Lung (tissue), 12 donors: ENCODE results near the gene TMBIM6. TPM values are rescaled to one million over a fixed set of nuclear protein-coding genes. Genes with fewer than 3 reads are reported as not detected.
"Not testable (repeated sequence)": the region's sequence is repeated elsewhere in the genome, so short reads cannot be mapped to it uniquely, and the experiment has no call there.

Experiments used
- ATAC-seq: fragments of 200-7000 bp; cut with Tn5 transposase; one replicate; pipeline ENCODE4 v1.9.1; 2020; ENCODE audit warnings: moderate number of reproducible peaks; ENCODE audit not compliant: insufficient read depth, low FRiP score
- DNase-seq, 3 donors: peaks; one replicate each; pipeline ENCODE4 v3.0.0-alpha.2; 2013 to 2017
- H3K27ac ChIP-seq, 2 donors: one replicate each; pipeline ENCODE4 v1.5.1; 2013; ENCODE audit warnings: mild to moderate bottlenecking in 2 of 2, moderate library complexity in 2 of 2, control low read depth in 1 of 2, inconsistent platforms in 1 of 2, low read depth in 1 of 2, low read length in 1 of 2
- H3K27me3 ChIP-seq, 3 donors: one replicate each; pipeline ENCODE4 v1.5.1; 2013; ENCODE audit warnings: low read length in 2 of 3; ENCODE audit not compliant: control insufficient read depth in 3 of 3, insufficient read depth in 3 of 3
- H3K36me3 ChIP-seq, 4 donors: one replicate each; pipeline ENCODE4 v1.5.1; 2013; ENCODE audit warnings: low read length in 4 of 4, mild to moderate bottlenecking in 1 of 4, moderate library complexity in 1 of 4; ENCODE audit not compliant: control insufficient read depth in 4 of 4, insufficient read depth in 4 of 4
- H3K4me1 ChIP-seq, 5 donors: one replicate each; pipeline ENCODE4 v1.5.1; 2013; ENCODE audit warnings: low read length in 5 of 5, mild to moderate bottlenecking in 2 of 5, moderate library complexity in 1 of 5; ENCODE audit not compliant: control insufficient read depth in 5 of 5, insufficient read depth in 5 of 5
- H3K4me3 ChIP-seq: one replicate; pipeline ENCODE4 v1.5.1; 2013; ENCODE audit warnings: mild to moderate bottlenecking, control low read depth, moderate library complexity
- H3K9ac ChIP-seq, 2 donors: one replicate each; pipeline ENCODE4 v1.5.1; 2013; ENCODE audit warnings: low read length in 2 of 2, control low read depth in 1 of 2; ENCODE audit not compliant: insufficient read depth in 1 of 2
- H3K9me3 ChIP-seq, 4 donors: one replicate each; pipeline ENCODE4 v1.5.1; 2013; ENCODE audit warnings: low read length in 3 of 4, mild to moderate bottlenecking in 1 of 4, moderate library complexity in 1 of 4; ENCODE audit not compliant: control insufficient read depth in 4 of 4, insufficient read depth in 3 of 4
- WGBS, 2 donors: extraction: QIAGEN DNeasy Blood & Tissue Kit; methylation state at CpG; one replicate each; pipeline ENCODE4 v1.1.7; 2013; 5-methylcytosine and 5-hydroxymethylcytosine counted together
- polyA plus RNA-seq, 2 donors: library from polyadenylated mRNA; stranded (reverse); fragments of 200-250 nt; gene quantifications; one replicate each; pipeline ENCODE4 v1.2.1, GENCODE V29; 2013
- total RNA-seq, 2 donors: library from RNA; depleted of rRNA in 1 of 2; stranded (reverse); fragments of >200 nt in 1 of 2; gene quantifications; one replicate each; pipeline ENCODE4 v1.2.1, GENCODE V29; 2014 to 2021
- TF ChIP-seq, protein P1 (sequence below): IDR thresholded peaks from 2 replicates; pipeline ENCODE4 v1.5.1; 2012; ENCODE audit warnings: mild to moderate bottlenecking; ENCODE audit errors: control extremely low read depth, extremely low read depth
- donor health status: control.
- donor health status: control.
- donor health status: Bipolar disorder and iron deficiency.
- donor health status: healthy.
- donor health status: DM: yes; HTN: yes; CAD: no.

The TMBIM6 gene
- total and polyA plus RNA-seq, 4 donors: 231 to 661 (median 485) TPM

DNA sequence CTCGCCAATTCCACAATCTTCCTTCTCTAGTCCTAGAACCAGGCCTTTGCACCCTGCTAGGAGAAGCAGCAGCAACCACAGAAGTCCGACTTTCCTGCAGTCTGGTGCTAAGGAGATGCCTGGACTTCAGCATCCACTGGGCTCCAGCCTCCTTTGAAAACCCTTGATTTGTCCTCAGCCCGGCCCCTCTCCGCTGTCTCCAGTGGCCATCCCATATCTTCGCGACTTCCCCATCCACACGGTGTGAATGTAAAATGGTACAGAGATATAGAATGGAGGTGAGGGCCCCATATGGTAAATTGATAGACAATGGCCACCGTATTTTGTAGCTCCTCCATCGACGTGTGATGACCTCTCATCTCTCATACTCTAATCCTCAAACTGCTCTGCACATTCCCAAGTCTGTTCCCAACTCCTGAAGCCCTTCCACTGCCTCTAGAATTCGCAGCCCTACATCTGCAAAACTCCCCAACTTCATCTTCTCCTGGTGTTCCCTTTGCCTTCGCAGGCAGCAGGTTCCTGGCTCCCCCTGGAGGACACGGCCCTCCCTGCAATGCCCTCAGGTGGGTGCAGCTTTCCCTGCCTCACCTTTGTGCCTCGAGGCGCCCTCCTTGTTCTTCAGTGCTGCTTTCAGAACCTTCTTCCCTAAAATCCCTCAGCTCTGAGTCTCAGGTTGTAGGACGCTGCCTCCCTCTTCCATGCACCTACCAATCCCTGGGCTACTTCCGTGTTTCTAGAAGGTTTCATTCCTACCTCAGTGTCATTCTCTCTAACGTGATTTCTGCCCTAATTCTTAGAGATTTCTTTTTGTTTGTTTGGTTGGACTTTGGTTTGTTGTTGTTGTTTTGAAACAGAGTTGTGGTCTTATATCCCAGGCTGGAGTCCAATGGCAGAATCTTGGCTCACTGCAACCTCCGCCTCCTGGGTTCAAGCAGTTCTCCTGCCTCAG, 36.7 kb downstream of the TMBIM6 start:
- Histone ChIP-seq H3K9me3 (no peaks in the 10 kb centered on the region), H3K9ac (no peak overlapping the region), H3K36me3 (no peaks in the 10 kb centered on the region), H3K27me3 (peaks cover 0 to 6% (median 3%) of the 10 kb centered on the region in 3 donors), H3K4me1 (peaks cover 0 to 2% (median 0%) of the 10 kb centered on the region in 5 donors), H3K27ac (no peak overlapping the region), H3K4me3 (no peak overlapping the region)
- TF ChIP-seq, protein P1, sequence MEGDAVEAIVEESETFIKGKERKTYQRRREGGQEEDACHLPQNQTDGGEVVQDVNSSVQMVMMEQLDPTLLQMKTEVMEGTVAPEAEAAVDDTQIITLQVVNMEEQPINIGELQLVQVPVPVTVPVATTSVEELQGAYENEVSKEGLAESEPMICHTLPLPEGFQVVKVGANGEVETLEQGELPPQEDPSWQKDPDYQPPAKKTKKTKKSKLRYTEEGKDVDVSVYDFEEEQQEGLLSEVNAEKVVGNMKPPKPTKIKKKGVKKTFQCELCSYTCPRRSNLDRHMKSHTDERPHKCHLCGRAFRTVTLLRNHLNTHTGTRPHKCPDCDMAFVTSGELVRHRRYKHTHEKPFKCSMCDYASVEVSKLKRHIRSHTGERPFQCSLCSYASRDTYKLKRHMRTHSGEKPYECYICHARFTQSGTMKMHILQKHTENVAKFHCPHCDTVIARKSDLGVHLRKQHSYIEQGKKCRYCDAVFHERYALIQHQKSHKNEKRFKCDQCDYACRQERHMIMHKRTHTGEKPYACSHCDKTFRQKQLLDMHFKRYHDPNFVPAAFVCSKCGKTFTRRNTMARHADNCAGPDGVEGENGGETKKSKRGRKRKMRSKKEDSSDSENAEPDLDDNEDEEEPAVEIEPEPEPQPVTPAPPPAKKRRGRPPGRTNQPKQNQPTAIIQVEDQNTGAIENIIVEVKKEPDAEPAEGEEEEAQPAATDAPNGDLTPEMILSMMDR: peak; percentile 66
- peak in 1 of 3 donors; percentile 32 for DNase-seq
- no peak for ATAC-seq
- WGBS, 2 donors: 55 to 58% methylated on average over 19 of the region's 19 CpGs

GRCh38 chr12:49779581-49779980, 38.2 kb downstream of the TMBIM6 start:
- Histone ChIP-seq H3K9me3 (no peaks in the 10 kb centered on the region), H3K27me3 (peaks cover 0 to 6% (median 3%) of the 10 kb centered on the region in 3 donors), H3K36me3 (no peaks in the 10 kb centered on the region), H3K27ac (no peak overlapping the region), H3K4me1 (peaks cover under 1 to 14% (median 8%) of the 10 kb centered on the region in 5 donors), H3K4me3 (no peak overlapping the region), H3K9ac (no peak overlapping the region)
- 73 to 87% methylated on average over 2 of the region's 2 CpGs for WGBS, 2 donors
- TF ChIP-seq, protein P1: no peak
- ATAC-seq (no peak), DNase-seq (no peak)

GRCh38 chr12:49780914-49781313, 39.6 kb downstream of the TMBIM6 start:
- not testable (repeated sequence) for H3K4me3 ChIP-seq, ATAC-seq, DNase-seq, H3K9ac ChIP-seq, H3K36me3 ChIP-seq, H3K27me3 ChIP-seq, H3K9me3 ChIP-seq, H3K27ac ChIP-seq
- 83 to 86% methylated on average over 6 of the region's 6 CpGs for WGBS, 2 donors
- peaks cover 3 to 17% (median 11%) of the 10 kb centered on the region in 5 donors for H3K4me1 ChIP-seq

DNA sequence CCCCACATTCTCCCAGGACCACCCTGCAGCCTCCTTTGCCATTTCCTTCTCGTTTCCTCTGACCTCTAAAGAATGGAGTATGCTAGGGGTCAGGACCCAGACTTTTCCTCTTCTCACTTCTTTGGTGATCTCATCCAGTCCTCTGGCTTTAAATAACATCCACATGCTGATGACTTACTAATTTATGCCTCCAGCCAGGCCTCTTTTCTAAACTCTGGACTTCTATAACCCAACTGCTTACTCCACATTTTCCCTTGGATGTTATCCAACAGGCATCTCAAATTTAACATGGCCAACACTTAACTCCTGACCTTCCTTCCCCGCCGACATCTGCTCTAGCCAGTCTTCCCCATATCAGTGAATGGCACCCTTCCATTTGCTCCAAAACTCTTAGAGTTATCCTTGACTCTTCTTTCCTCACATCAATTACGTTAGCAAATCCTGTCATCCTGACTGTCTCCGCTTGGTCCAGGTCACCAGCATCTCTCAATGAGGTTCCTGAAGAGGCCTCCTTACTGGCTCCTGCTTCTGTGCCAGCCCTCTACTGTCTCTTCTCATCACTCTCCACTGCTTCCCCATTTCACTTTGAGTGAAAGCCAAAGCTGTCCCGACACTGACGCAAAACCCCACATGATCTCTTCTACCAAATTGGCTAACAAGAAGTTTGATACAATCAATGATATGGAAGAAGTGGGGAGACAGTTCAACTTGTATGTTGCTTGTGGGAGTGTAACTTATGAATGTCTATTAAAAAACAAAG, 42.7 kb downstream of the TMBIM6 start:
- peak; percentile 33 for ATAC-seq
- Histone ChIP-seq H3K9me3 (no peaks in the 10 kb centered on the region), H3K27me3 (peaks cover 0 to 6% (median 3%) of the 10 kb centered on the region in 3 donors), H3K9ac (no peak overlapping the region), H3K4me1 (peaks cover 3 to 17% (median 11%) of the 10 kb centered on the region in 5 donors), H3K36me3 (no peaks in the 10 kb centered on the region), H3K27ac (no peak overlapping the region), H3K4me3 (no peak overlapping the region)
- WGBS, 2 donors: 37 to 41% methylated on average over 7 of the region's 7 CpGs
- TF ChIP-seq, protein P1: no peak
- peak; percentile 44 to 94 (median 91) for DNase-seq
